HG02870 (cell line): ENCODE measurements around the gene DNAH1.
A peak's percentile ranks its signal among the peaks of the same experiment; 100 is the strongest.

Experiments used
- ATAC-seq: cut with Tn5 transposase; IDR thresholded peaks from one replicate; pipeline ENCODE4 v1.9.1; 2021; ENCODE audit warnings: mild to moderate bottlenecking, moderate library complexity; ENCODE audit not compliant: unreplicated experiment

DNAH1 gene

GRCh38 chr3:52385157-52385556 lies 69.0 kb downstream of the DNAH1 start:
- ATAC-seq, result peak; percentile 48

- ATAC-seq, result no peak
Measured at GRCh38 chr3:52387481-52387880, 71.4 kb downstream of the DNAH1 start.

- no peak for ATAC-seq
Measured at GRCh38 chr3:52388348-52388821, 72.3 kb downstream of the DNAH1 start.

GRCh38 chr3:52388933-52389332 lies 72.8 kb downstream of the DNAH1 start:
- ATAC-seq, result no peak

GRCh38 chr3:52391096-52391495 lies 75.0 kb downstream of the DNAH1 start:
- no peak for ATAC-seq

- ATAC-seq, result no peak
Measured at GRCh38 chr3:52392216-52392930, 76.3 kb downstream of the DNAH1 start.

GRCh38 chr3:52393131-52393807 lies 77.2 kb downstream of the DNAH1 start:
- ATAC-seq, result no peak

- no peak for ATAC-seq
Measured at GRCh38 chr3:52393959-52394670, 78.0 kb downstream of the DNAH1 start.

- ATAC-seq, result no peak
Measured at GRCh38 chr3:52394751-52395502, 78.8 kb downstream of the DNAH1 start.

- ATAC-seq, result no peak
Measured at GRCh38 chr3:52395503-52395865, 79.4 kb downstream of the DNAH1 start.

- ATAC-seq, result no peak
Measured at GRCh38 chr3:52396011-52396906, 80.1 kb downstream of the DNAH1 start.

- no peak for ATAC-seq
Measured at GRCh38 chr3:52396907-52397591, 80.9 kb downstream of the DNAH1 start.

- ATAC-seq, result no peak
Measured at GRCh38 chr3:52397676-52398399, 81.7 kb downstream of the DNAH1 start.

GRCh38 chr3:52398670-52399081 lies 82.6 kb downstream of the DNAH1 start:
- no peak for ATAC-seq

GRCh38 chr3:52399131-52399530 lies 83.0 kb downstream of the DNAH1 start:
- ATAC-seq, result no peak

- ATAC-seq, result no peak
Measured at GRCh38 chr3:52399593-52399992, 83.5 kb downstream of the DNAH1 start.

- no peak for ATAC-seq
Measured at GRCh38 chr3:52400275-52400793, 84.2 kb downstream of the DNAH1 start.

GRCh38 chr3:52401021-52401420 lies 84.9 kb downstream of the DNAH1 start:
- ATAC-seq, result no peak

GRCh38 chr3:52401551-52401950 lies 85.4 kb downstream of the DNAH1 start:
- no peak for ATAC-seq
